ENCODE measurements around the gene CCT3. TPM values are rescaled to one million over a fixed set of nuclear protein-coding genes. Genes with fewer than 3 reads are reported as not detected.

The CCT3 gene
- total and polyA plus RNA-seq, 7 experiments from 2014 or later = 78.0 to 282 (median 120) TPM

DNA sequence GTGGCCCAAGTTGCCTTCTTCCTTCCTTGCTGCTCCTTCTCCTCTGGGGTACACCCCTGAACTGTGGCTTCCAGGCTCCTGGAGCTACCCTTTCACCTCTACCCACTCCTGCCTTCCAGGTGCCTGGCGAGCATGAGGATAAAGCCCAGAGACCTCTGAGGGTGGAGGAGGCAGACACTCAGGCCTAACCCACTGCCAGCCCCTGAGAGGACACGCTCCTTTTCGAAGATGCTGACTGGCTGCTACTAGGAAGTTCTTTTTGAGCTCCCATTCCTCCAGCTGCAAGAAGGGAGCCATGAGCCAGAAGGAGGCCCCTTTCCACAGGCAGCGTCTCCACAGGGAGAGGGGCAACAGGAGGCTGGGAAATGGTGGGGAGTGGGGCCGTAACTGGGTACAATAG is 46.6 kb upstream of the CCT3 start:
- Mint-ChIP-seq H3K9me3 (no peaks in the 10 kb centered on the region), H3K36me3 (no peaks in the 10 kb centered on the region), H3K4me1 (peaks cover 5 to 7% (median 6%) of the 10 kb centered on the region in 7 donors), H3K27me3 (peaks cover 13 to 36% (median 19%) of the 10 kb centered on the region in 5 donors), H3K4me3 (no peak overlapping the region), H3K27ac (peak overlapping the region in 1 of 9 donors; percentile 20)
- ATAC-seq (no peak), DNase-seq (no peak)
- POLR2A ChIA-PET = no interaction called here
- H3K36me3 ChIP-seq (ENCODE audit: control insufficient read depth in 2 of 3, insufficient read depth in 3 of 3, low read length in 3 of 3) = no peaks in the 10 kb centered on the region
- CTCF ChIA-PET = interaction anchor here (0.6 to 5.5 kb wide), 10 partner anchors 47 to 277 kb away, joined by 3 to 129 read pairs (median 4); partner anchors contain the start of gene GPATCH4
- H3K9me3 ChIP-seq (ENCODE audit: control insufficient read depth in 2 of 3, low read length in 3 of 3) = no peaks in the 10 kb centered on the region
- no peak overlapping the region for H3K27ac ChIP-seq (ENCODE audit: low read depth, low read length)
- H3K4me3 ChIP-seq (ENCODE audit: low read length) = no peak overlapping the region
- H3K4me1 ChIP-seq (ENCODE audit: control insufficient read depth in 2 of 2, insufficient read depth in 2 of 2, low read length in 2 of 2) = peaks cover 6 to 8% of the 10 kb centered on the region in 2 donors
- intact Hi-C loops (cut with micrococcal nuclease) = loop anchor here (1.0 to 5.0 kb wide), 7 partner anchors 34 to 241 kb away; partner anchors contain the start of gene MEF2D (in 1 of the 2)
- H3K27me3 ChIP-seq (ENCODE audit: control insufficient read depth in 2 of 2, insufficient read depth in 2 of 2, low read length in 2 of 2) = peaks cover 0 to 3% of the 10 kb centered on the region in 2 donors

DNA sequence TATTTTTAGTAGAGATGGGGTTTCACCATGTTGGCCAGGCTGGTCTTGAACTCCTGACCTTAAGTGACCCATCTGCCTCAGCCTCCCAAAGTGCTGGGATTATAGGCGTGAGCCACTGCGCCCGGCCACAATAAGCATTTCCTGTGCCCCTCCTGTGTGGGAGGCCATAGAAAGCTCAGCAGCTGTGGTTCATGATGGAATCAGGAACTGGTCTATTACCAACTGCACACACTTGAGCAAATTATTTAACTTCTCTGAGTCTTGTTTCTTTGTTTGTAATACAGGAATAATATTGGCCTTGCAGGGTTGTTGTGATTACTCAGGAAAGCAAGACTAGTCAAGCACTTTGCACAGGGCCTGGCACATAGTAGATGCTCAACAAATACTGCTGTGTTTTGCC is 45.9 kb upstream of the CCT3 start:
- Histone ChIP-seq H3K27me3 (ENCODE audit: control insufficient read depth in 2 of 2, insufficient read depth in 2 of 2, low read length in 2 of 2) (peaks cover 0 to 3% of the 10 kb centered on the region in 2 donors), H3K9me3 (ENCODE audit: control insufficient read depth in 2 of 3, low read length in 3 of 3) (no peaks in the 10 kb centered on the region), H3K4me3 (ENCODE audit: low read length) (no peak overlapping the region), H3K27ac (ENCODE audit: low read depth, low read length) (no peak overlapping the region), H3K4me1 (ENCODE audit: control insufficient read depth in 2 of 2, insufficient read depth in 2 of 2, low read length in 2 of 2) (peaks cover 6 to 8% of the 10 kb centered on the region in 2 donors), H3K36me3 (ENCODE audit: control insufficient read depth in 2 of 3, insufficient read depth in 3 of 3, low read length in 3 of 3) (no peaks in the 10 kb centered on the region)
- Mint-ChIP-seq H3K4me1 (peaks cover 5 to 7% (median 6%) of the 10 kb centered on the region in 7 donors), H3K4me3 (no peak overlapping the region), H3K27ac (no peak overlapping the region), H3K36me3 (no peaks in the 10 kb centered on the region), H3K9me3 (no peaks in the 10 kb centered on the region), H3K27me3 (peaks cover 6 to 30% (median 16%) of the 10 kb centered on the region in 5 donors)
- POLR2A ChIA-PET = interaction anchor here (0.6 kb wide), 1 partner anchor 130 kb away, joined by 3 read pairs; no protein-coding TSS in a partner anchor
- no peak for DNase-seq
- ATAC-seq = no peak
- intact Hi-C loops (cut with micrococcal nuclease) = loop anchor here (2.0 to 5.0 kb wide), 2 partner anchors 35 to 118 kb away; partner anchors contain the start of gene MEF2D (in 1 of the 2)
- CTCF ChIA-PET = interaction anchor here (1.0 to 5.5 kb wide), 5 partner anchors 58 to 225 kb away, joined by 4 to 129 read pairs (median 21); partner anchors contain the start of gene GPATCH4

DNA sequence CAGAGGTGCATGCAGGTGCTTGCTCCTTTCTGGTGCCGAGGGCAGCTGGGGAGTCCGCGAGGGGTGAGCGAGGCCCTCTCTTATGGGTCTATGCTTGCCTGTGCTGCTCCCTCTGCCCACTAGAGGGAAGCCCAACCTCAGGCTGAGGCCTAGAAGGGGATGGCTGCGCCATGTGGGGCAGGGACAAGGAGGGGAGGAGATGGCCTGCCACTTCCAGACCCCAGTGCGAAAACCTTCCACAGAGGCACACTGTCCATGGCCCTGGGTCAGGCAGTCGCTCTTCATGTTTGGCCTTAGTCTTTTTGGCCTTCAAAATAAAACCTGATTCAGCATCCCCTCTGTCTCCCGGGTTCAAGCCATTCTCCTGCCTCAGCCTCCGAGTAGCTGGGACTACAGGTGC is 44.9 kb upstream of the CCT3 start:
- no peak overlapping the region for H3K27ac ChIP-seq (ENCODE audit: low read depth, low read length)
- H3K4me1 ChIP-seq (ENCODE audit: control insufficient read depth in 2 of 2, insufficient read depth in 2 of 2, low read length in 2 of 2) = peaks cover 6 to 8% of the 10 kb centered on the region in 2 donors
- Mint-ChIP-seq H3K9me3 (no peaks in the 10 kb centered on the region), H3K4me1 (peaks cover 5 to 7% (median 6%) of the 10 kb centered on the region in 7 donors), H3K27me3 (peaks cover 0 to 23% (median 12%) of the 10 kb centered on the region in 5 donors), H3K4me3 (no peak overlapping the region), H3K27ac (no peak overlapping the region), H3K36me3 (no peaks in the 10 kb centered on the region)
- DNase-seq = peak; percentile 9 to 57 (median 46)
- no peaks in the 10 kb centered on the region for H3K36me3 ChIP-seq (ENCODE audit: control insufficient read depth in 2 of 3, insufficient read depth in 3 of 3, low read length in 3 of 3)
- intact Hi-C loops (cut with micrococcal nuclease) = loop anchor here (1.0 to 5.0 kb wide), 3 partner anchors 26 to 274 kb away; partner anchors contain the start of gene MEF2D (in 1 of the 2)
- ChIA-PET CTCF (interaction anchor here (1.0 to 5.5 kb wide), 3 partner anchors 59 to 218 kb away, joined by 3 to 39 read pairs (median 4); partner anchors contain the start of gene GPATCH4), POLR2A (no interaction called here)
- peak; percentile 90 for ATAC-seq
- H3K9me3 ChIP-seq (ENCODE audit: control insufficient read depth in 2 of 3, low read length in 3 of 3) = no peaks in the 10 kb centered on the region
- no peak overlapping the region for H3K4me3 ChIP-seq (ENCODE audit: low read length)
- peaks cover 0 to 3% of the 10 kb centered on the region in 2 donors for H3K27me3 ChIP-seq (ENCODE audit: control insufficient read depth in 2 of 2, insufficient read depth in 2 of 2, low read length in 2 of 2)

DNA sequence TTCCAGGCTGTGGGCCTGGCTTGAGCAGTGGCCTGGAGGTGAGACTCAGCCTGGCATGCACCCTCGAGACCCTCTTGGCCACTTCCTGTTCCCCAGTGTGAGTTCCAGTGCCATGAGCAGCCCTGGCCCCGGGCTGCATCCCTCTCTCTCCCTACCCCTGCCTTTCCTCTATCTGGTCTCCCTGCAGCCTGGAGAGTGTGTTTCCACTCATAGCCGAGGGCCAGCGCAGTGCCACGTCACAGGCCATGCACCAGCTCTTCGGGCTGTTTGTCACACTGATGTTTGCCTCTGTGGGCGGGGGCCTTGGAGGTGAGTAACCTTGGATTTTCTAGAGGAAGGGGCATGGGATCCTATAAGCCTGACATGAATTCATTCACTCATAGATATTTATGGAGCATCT is 44.5 kb upstream of the CCT3 start:
- Histone ChIP-seq H3K9me3 (ENCODE audit: control insufficient read depth in 2 of 3, low read length in 3 of 3) (no peaks in the 10 kb centered on the region), H3K36me3 (ENCODE audit: control insufficient read depth in 2 of 3, insufficient read depth in 3 of 3, low read length in 3 of 3) (no peaks in the 10 kb centered on the region), H3K4me3 (ENCODE audit: low read length) (no peak overlapping the region), H3K4me1 (ENCODE audit: control insufficient read depth in 2 of 2, insufficient read depth in 2 of 2, low read length in 2 of 2) (peaks cover 6 to 8% of the 10 kb centered on the region in 2 donors), H3K27me3 (ENCODE audit: control insufficient read depth in 2 of 2, insufficient read depth in 2 of 2, low read length in 2 of 2) (peaks cover 0 to under 1% of the 10 kb centered on the region in 2 donors), H3K27ac (ENCODE audit: low read depth, low read length) (no peak overlapping the region)
- intact Hi-C loops (cut with micrococcal nuclease) = loop anchor here in 1 of 2 donors (5.0 kb wide), 1 partner anchor 120 kb away; the partner anchor contains the start of gene MEF2D
- no peaks in the 10 kb centered on the region for H3K36me3 Mint-ChIP-seq
- H3K4me1 Mint-ChIP-seq = peaks cover 5 to 7% (median 6%) of the 10 kb centered on the region in 7 donors
- ChIA-PET POLR2A (no interaction called here), CTCF (interaction anchor here (0.6 to 1.0 kb wide), 2 partner anchors 64 to 235 kb away, joined by 3 read pairs; no protein-coding TSS in a partner anchor)
- peaks cover 0 to 20% (median 11%) of the 10 kb centered on the region in 5 donors for H3K27me3 Mint-ChIP-seq
- ATAC-seq (no peak), DNase-seq (no peak)
- no peaks in the 10 kb centered on the region for H3K9me3 Mint-ChIP-seq
- no peak overlapping the region for H3K27ac Mint-ChIP-seq
- no peak overlapping the region for H3K4me3 Mint-ChIP-seq

DNA sequence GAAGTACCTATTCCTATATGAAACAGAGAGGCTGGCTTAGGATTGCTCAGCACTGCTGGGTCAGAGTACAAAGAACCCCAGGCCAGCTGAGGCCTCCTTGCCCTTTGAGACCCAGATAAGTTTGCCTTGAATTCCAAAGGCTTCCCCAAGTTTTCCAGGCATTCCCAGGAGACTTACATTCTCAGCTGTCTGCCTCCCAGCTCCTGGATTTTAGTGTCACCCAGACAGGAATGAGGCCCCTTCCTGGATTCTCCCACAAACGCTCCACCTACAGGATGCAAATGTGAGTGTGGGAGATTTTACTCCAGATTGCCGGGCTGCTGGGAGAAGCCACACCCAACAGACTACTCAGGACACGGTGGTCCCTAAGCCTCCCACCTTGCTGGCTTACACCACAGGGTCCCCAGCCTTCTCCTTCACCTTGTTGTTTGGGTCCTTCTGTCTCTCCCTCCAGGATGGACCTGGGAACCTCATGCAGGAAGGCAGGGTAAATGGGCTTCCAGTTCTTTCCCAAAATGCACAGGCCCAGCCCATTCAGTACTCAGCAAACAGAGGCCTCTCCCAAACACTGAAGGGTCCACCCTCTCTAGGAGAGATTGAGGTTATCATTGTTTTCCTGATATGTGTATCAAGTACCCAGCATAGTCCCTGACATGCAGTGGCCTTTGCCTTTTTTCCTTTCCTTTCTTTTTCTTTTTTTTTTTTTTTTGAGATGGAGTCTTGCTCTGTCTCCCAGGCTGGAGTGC is 41.5 kb upstream of the CCT3 start:
- no peak for ATAC-seq
- Histone ChIP-seq H3K27me3 (ENCODE audit: control insufficient read depth in 2 of 2, insufficient read depth in 2 of 2, low read length in 2 of 2) (no peaks in the 10 kb centered on the region), H3K4me3 (ENCODE audit: low read length) (no peak overlapping the region), H3K9me3 (ENCODE audit: control insufficient read depth in 2 of 3, low read length in 3 of 3) (no peaks in the 10 kb centered on the region), H3K4me1 (ENCODE audit: control insufficient read depth in 2 of 2, insufficient read depth in 2 of 2, low read length in 2 of 2) (no peaks in the 10 kb centered on the region), H3K36me3 (ENCODE audit: control insufficient read depth in 2 of 3, insufficient read depth in 3 of 3, low read length in 3 of 3) (no peaks in the 10 kb centered on the region), H3K27ac (ENCODE audit: low read depth, low read length) (no peak overlapping the region)
- H3K36me3 Mint-ChIP-seq = no peaks in the 10 kb centered on the region
- CTCF ChIA-PET = no interaction called here
- no peak for DNase-seq
- POLR2A ChIA-PET = interaction anchor here (0.5 kb wide), 1 partner anchor 43 kb away, joined by 3 read pairs; no protein-coding TSS in a partner anchor
- H3K4me3 Mint-ChIP-seq = no peak overlapping the region
- H3K4me1 Mint-ChIP-seq = peaks cover 0 to 8% (median 0%) of the 10 kb centered on the region in 7 donors
- H3K9me3 Mint-ChIP-seq = no peaks in the 10 kb centered on the region
- intact Hi-C loops (cut with micrococcal nuclease) = loop anchor here in 1 of 2 donors (5.0 kb wide), 1 partner anchor 123 kb away; the partner anchor contains the start of gene MEF2D
- H3K27me3 Mint-ChIP-seq = peaks cover 0 to 10% (median 5%) of the 10 kb centered on the region in 5 donors
- no peak overlapping the region for H3K27ac Mint-ChIP-seq

DNA sequence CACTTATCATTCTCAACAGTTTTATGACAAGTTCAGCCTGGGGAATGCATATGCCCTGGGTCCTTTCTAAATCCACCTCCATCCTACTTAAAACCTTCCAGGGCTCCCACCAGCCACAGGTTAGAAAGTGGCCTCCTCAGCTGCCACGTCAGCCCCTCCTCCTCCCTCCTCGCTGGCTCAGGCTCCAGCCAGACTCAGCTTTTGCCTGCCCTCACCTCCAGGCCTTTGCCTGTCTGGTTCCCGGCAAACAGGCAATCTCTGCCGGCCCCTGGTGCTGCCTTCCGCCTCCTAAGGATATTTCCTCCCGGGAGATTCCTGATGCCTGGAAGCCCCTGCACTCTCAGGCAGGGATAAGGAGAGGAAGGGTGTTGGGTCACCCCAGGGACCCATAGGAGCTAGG is 40.5 kb upstream of the CCT3 start:
- Mint-ChIP-seq H3K27me3 (peaks cover 0 to 17% (median 9%) of the 10 kb centered on the region in 5 donors), H3K36me3 (no peaks in the 10 kb centered on the region), H3K9me3 (no peaks in the 10 kb centered on the region), H3K4me3 (no peak overlapping the region), H3K4me1 (peaks cover 0 to 8% (median 0%) of the 10 kb centered on the region in 7 donors), H3K27ac (no peak overlapping the region)
- ChIA-PET POLR2A (no interaction called here), CTCF (interaction anchor here (0.7 kb wide), 1 partner anchor 170 kb away, joined by 3 read pairs; no protein-coding TSS in a partner anchor)
- Histone ChIP-seq H3K4me3 (ENCODE audit: low read length) (no peak overlapping the region), H3K27ac (ENCODE audit: low read depth, low read length) (no peak overlapping the region), H3K36me3 (ENCODE audit: control insufficient read depth in 2 of 3, insufficient read depth in 3 of 3, low read length in 3 of 3) (no peaks in the 10 kb centered on the region), H3K27me3 (ENCODE audit: control insufficient read depth in 2 of 2, insufficient read depth in 2 of 2, low read length in 2 of 2) (no peaks in the 10 kb centered on the region), H3K4me1 (ENCODE audit: control insufficient read depth in 2 of 2, insufficient read depth in 2 of 2, low read length in 2 of 2) (no peaks in the 10 kb centered on the region), H3K9me3 (ENCODE audit: control insufficient read depth in 2 of 3, low read length in 3 of 3) (no peaks in the 10 kb centered on the region)
- intact Hi-C loops (cut with micrococcal nuclease) = no loop called here
- no peak for DNase-seq
- ATAC-seq = no peak

Measured in naive thymus-derived CD4-positive, alpha-beta T cell (primary cell).